Parathyroid adenoma (tissue), 2 donors: ENCODE results near the gene EMSY.
"Not testable (repeated sequence)": the region's sequence is repeated elsewhere in the genome, so short reads cannot be mapped to it uniquely, and the experiment has no call there.

Experiments
- H2AFZ ChIP-seq: fragments of 300-600 bp; sonication (generic); one replicate; pipeline ENCODE4 v1.7.0; 2017; ENCODE audit warnings: antibody characterized with exemption, mild to moderate bottlenecking
- H3K27ac ChIP-seq: fragments of 300-600 bp; sonication (generic); one replicate; pipeline ENCODE4 v1.7.0; 2017
- H3K27me3 ChIP-seq: fragments of 300-600 bp; sonication (generic); one replicate; pipeline ENCODE4 v1.7.0; 2017; ENCODE audit warnings: low read length; ENCODE audit not compliant: control insufficient read depth, insufficient read depth
- H3K36me3 ChIP-seq: fragments of 300-600 bp; sonication (generic); one replicate; pipeline ENCODE4 v1.7.0; 2017; ENCODE audit warnings: low read length; ENCODE audit not compliant: control insufficient read depth, insufficient read depth
- H3K4me1 ChIP-seq: fragments of 300-600 bp; sonication (generic); one replicate; pipeline ENCODE4 v1.7.0; 2017; ENCODE audit warnings: control low read depth
- H3K4me2 ChIP-seq: fragments of 300-600 bp; sonication (generic); one replicate; pipeline ENCODE4 v1.7.0; 2017; ENCODE audit warnings: low read length
- H3K4me3 ChIP-seq: fragments of 300-600 bp; sonication (generic); one replicate; pipeline ENCODE4 v1.7.0; 2017; ENCODE audit warnings: low read depth, low read length
- H3K79me2 ChIP-seq: fragments of 300-600 bp; sonication (generic); one replicate; pipeline ENCODE4 v1.7.0; 2017; ENCODE audit warnings: control low read depth
- H3K9ac ChIP-seq: fragments of 300-600 bp; sonication (generic); one replicate; pipeline ENCODE4 v1.7.0; 2017; ENCODE audit warnings: mild to moderate bottlenecking
- H3K9me3 ChIP-seq: fragments of 300-600 bp; sonication (generic); one replicate; pipeline ENCODE4 v1.7.0; 2017; ENCODE audit warnings: low read length; ENCODE audit not compliant: control insufficient read depth
- CTCF ChIP-seq: fragments of 300-600 bp; sonication (generic); IDR thresholded peaks from one replicate; pipeline ENCODE4 v1.7.0; 2017; ENCODE audit warnings: antibody characterized with exemption, mild to moderate bottlenecking
- donor health status: primary hyperparathyroidism.

Gene EMSY

GRCh38 chr11:76566811-76567210 is 122.0 kb downstream of the EMSY start:
- Histone ChIP-seq H3K79me2 (no peaks in the 10 kb centered on the region), H3K36me3 (no peaks in the 10 kb centered on the region), H3K4me2 (no peak overlapping the region), H3K27ac (no peak overlapping the region), H3K9ac (no peak overlapping the region), H3K27me3 (no peaks in the 10 kb centered on the region), H2AFZ (no peak overlapping the region), H3K4me3 (no peak overlapping the region), H3K4me1 (no peaks in the 10 kb centered on the region), H3K9me3 (no peaks in the 10 kb centered on the region)
- TF ChIP-seq CTCF, result no peak

GRCh38 chr11:76567261-76567660 is 122.4 kb downstream of the EMSY start:
- no peak overlapping the region for H3K4me3 ChIP-seq
- no peak for TF ChIP-seq CTCF
- H3K27me3 ChIP-seq, result no peaks in the 10 kb centered on the region
- H3K9ac ChIP-seq, result no peak overlapping the region
- no peak overlapping the region for H2AFZ ChIP-seq
- H3K4me1 ChIP-seq, result no peaks in the 10 kb centered on the region
- H3K27ac ChIP-seq, result no peak overlapping the region
- H3K79me2 ChIP-seq, result no peaks in the 10 kb centered on the region
- no peaks in the 10 kb centered on the region for H3K36me3 ChIP-seq
- H3K9me3 ChIP-seq, result no peaks in the 10 kb centered on the region
- H3K4me2 ChIP-seq, result no peak overlapping the region

- no peak for TF ChIP-seq CTCF
- Histone ChIP-seq H3K4me3 (no peak overlapping the region), H3K4me1 (no peaks in the 10 kb centered on the region), H3K36me3 (no peaks in the 10 kb centered on the region), H3K9ac (no peak overlapping the region), H3K27ac (no peak overlapping the region), H2AFZ (no peak overlapping the region), H3K79me2 (no peaks in the 10 kb centered on the region), H3K4me2 (no peak overlapping the region), H3K9me3 (no peaks in the 10 kb centered on the region), H3K27me3 (no peaks in the 10 kb centered on the region)
Measured at GRCh38 chr11:76568139-76568538, 123.3 kb downstream of the EMSY start.

- Histone ChIP-seq H2AFZ (no peak overlapping the region), H3K4me2 (no peak overlapping the region), H3K9ac (no peak overlapping the region), H3K9me3 (no peaks in the 10 kb centered on the region), H3K4me1 (no peaks in the 10 kb centered on the region), H3K79me2 (no peaks in the 10 kb centered on the region), H3K4me3 (no peak overlapping the region), H3K27ac (no peak overlapping the region), H3K36me3 (no peaks in the 10 kb centered on the region), H3K27me3 (no peaks in the 10 kb centered on the region)
- no peak for TF ChIP-seq CTCF
Measured at GRCh38 chr11:76568621-76569020, 123.8 kb downstream of the EMSY start.

GRCh38 chr11:76572181-76572875 is 127.5 kb downstream of the EMSY start:
- not testable (repeated sequence) for H3K4me2 ChIP-seq, H3K27ac ChIP-seq, H3K9me3 ChIP-seq, H3K79me2 ChIP-seq, H3K4me3 ChIP-seq, H3K4me1 ChIP-seq, H3K27me3 ChIP-seq, H2AFZ ChIP-seq, H3K36me3 ChIP-seq, H3K9ac ChIP-seq
